ENCODE results near the gene DLG2.

DLG2 gene

DNA sequence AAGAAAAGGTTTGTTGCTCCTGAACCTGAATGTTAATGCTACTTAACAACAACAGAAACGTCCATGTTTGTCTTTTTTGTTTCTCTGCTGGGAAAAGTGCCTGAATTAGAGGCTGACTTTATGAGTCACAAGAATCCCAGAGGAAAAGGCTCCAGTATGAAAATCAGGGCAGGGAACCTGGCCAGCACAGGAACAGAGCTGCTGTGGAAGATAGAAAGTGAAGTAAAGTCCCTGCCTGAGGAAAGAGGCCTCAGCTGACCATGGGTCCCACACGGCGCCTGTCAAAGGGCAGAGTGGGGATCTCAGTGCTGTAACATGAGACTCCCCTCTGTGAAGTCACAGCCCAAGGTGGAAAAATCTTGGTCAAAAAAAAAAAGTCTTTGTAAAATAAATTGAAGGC is 1708.7 kb downstream of the DLG2 start:
- ChIA-PET CTCF (interaction anchor here (0.8 kb wide), 1 partner anchor 98 kb away, joined by 4 read pairs; no protein-coding TSS in a partner anchor), POLR2A (ENCODE audit: low non-redundant PET) (no interaction called here)
- no peak overlapping the region for H3K27ac ChIP-seq
- no peak for DNase-seq (ENCODE audit: low spot score)
- TF ChIP-seq CTCF (conservative IDR thresholded peaks at IDR 0.05; ENCODE audit: low read depth) = no peak

DNA sequence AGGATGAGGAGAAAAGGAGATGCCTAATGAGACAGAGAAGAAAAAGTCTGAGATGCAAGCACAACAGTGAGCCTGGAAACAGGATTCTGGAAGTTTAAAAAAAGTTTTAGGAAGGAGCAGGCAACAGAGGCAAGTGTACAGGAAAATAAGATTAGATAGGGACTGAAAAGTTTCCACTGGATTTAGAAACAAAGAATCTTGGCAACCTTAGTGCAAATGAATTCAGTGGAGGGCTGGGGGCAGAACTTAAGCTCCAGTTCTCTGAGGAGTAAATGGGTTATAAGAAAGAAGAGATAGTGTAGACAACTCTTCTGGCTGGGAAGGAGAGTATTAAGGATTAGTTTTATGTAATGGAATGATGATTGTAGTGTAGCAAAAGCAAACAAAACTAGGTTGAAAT is 1712.1 kb downstream of the DLG2 start:
- POLR2A ChIA-PET (ENCODE audit: low non-redundant PET) = no interaction called here
- H3K27ac ChIP-seq = no peak overlapping the region
- DNase-seq (ENCODE audit: low spot score) = no peak
- no peak for TF ChIP-seq CTCF (conservative IDR thresholded peaks at IDR 0.05; ENCODE audit: low read depth)
- CTCF ChIA-PET = no interaction called here

- DNase-seq (ENCODE audit: low spot score) = no peak
- POLR2A ChIA-PET (ENCODE audit: low non-redundant PET) = no interaction called here
- no peak for TF ChIP-seq CTCF (conservative IDR thresholded peaks at IDR 0.05; ENCODE audit: low read depth)
- CTCF ChIA-PET = no interaction called here
- no peak overlapping the region for H3K27ac ChIP-seq
Measured at GRCh38 chr11:83909579-83910534, 1717.3 kb downstream of the DLG2 start.

- ChIA-PET POLR2A (ENCODE audit: low non-redundant PET) (no interaction called here), CTCF (no interaction called here)
- DNase-seq (ENCODE audit: low spot score) = no peak
- no peak overlapping the region for H3K27ac ChIP-seq
- TF ChIP-seq CTCF (conservative IDR thresholded peaks at IDR 0.05; ENCODE audit: low read depth) = no peak
Measured at GRCh38 chr11:83908298-83908856, 1718.8 kb downstream of the DLG2 start.

- CTCF ChIA-PET = no interaction called here
- H3K27ac ChIP-seq = no peak overlapping the region
- POLR2A ChIA-PET (ENCODE audit: low non-redundant PET) = no interaction called here
- no peak for DNase-seq (ENCODE audit: low spot score)
- no peak for TF ChIP-seq CTCF (conservative IDR thresholded peaks at IDR 0.05; ENCODE audit: low read depth)
Measured at GRCh38 chr11:83895516-83895915, 1731.6 kb downstream of the DLG2 start.

DNA sequence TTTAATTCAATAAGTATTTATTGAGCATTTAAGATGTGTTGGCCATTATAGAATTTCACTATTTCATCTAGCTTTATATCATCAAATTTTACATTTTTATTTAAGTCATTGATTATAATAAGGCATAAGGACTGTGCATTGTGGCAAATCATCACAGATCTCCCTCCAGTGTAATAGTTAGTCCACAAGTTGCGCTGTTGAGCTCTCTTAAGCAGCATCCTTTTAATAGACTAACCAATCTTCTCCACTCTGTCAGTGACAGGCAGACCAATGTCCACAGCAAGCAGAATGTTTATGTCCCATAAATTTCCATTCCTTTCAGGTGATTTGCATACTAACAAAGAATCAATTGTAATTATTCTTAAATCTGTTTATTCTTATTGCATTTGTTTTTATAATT is 1745.7 kb downstream of the DLG2 start:
- H3K27ac ChIP-seq = no peak overlapping the region
- no peak for TF ChIP-seq CTCF (conservative IDR thresholded peaks at IDR 0.05; ENCODE audit: low read depth)
- no peak for DNase-seq (ENCODE audit: low spot score)
- CTCF ChIA-PET = no interaction called here
- POLR2A ChIA-PET (ENCODE audit: low non-redundant PET) = no interaction called here
